SU-DHL-6 (cell line): Measurements from ENCODE around the gene APBB2.

Experiments
- H2AFZ ChIP-seq: fragments of 200-600 bp; sonication (generic); 2 replicates; pipeline ENCODE4 v1.6.1; 2014; ENCODE audit warnings: low read depth, mild to moderate bottlenecking, moderate library complexity, mixed read lengths, antibody characterized with exemption, low read length; ENCODE audit not compliant: severe bottlenecking
- H3F3A ChIP-seq: fragments of 200-600 bp; shearing (Covaris generic); 2 replicates; pipeline ENCODE4 v1.6.0; 2016; ENCODE audit warnings: antibody characterized with exemption, mild to moderate bottlenecking; ENCODE audit not compliant: insufficient read depth
- H3K27ac ChIP-seq: fragments of 200-600 bp; sonication (generic); 2 replicates; pipeline ENCODE4 v1.5.1; 2016; ENCODE audit warnings: low read depth, mild to moderate bottlenecking, low read length, moderate library complexity, mixed read lengths
- H3K27me3 ChIP-seq: fragments of 200-600 bp; sonication (generic), shearing (Covaris generic); 2 replicates; pipeline ENCODE4 v1.6.0; 2014; ENCODE audit warnings: mild to moderate bottlenecking, low read length
- H3K36me3 ChIP-seq: fragments of 200-600 bp; sonication (generic); 2 replicates; pipeline ENCODE4 v1.6.1; 2014; ENCODE audit warnings: mild to moderate bottlenecking, low read length, mixed read lengths
- H3K4me2 ChIP-seq: fragments of 300-600, 200-600 bp; shearing (Covaris generic), sonication (generic); 2 replicates; pipeline ENCODE4 v1.6.0; 2014; ENCODE audit warnings: low read length, low read depth, mild to moderate bottlenecking; ENCODE audit not compliant: poor library complexity, severe bottlenecking
- H3K4me3 ChIP-seq: fragments of 200-600 bp; sonication (generic); 2 replicates; pipeline ENCODE4 v1.5.1; 2014; ENCODE audit warnings: antibody characterized with exemption, low read length, mild to moderate bottlenecking, mixed read lengths; ENCODE audit not compliant: insufficient read depth, poor library complexity, severe bottlenecking
- H3K79me2 ChIP-seq: fragments of 200-600 bp; sonication (generic); 2 replicates; pipeline ENCODE4 v1.6.1; 2014; ENCODE audit warnings: mild to moderate bottlenecking, low read length, moderate library complexity; ENCODE audit not compliant: insufficient read depth
- H3K9ac ChIP-seq: fragments of 200-600 bp; sonication (generic); 2 replicates; pipeline ENCODE4 v1.7.0; 2014; ENCODE audit warnings: mild to moderate bottlenecking, low read length
- H3K9me2 ChIP-seq: fragments of 200-600 bp; sonication (generic); replicated peaks from 2 replicates; pipeline ENCODE4 v1.6.1; 2014; ENCODE audit warnings: low read length; ENCODE audit not compliant: insufficient read depth
- H3K9me3 ChIP-seq: fragments of 200-600 bp; sonication (generic); 2 replicates; pipeline ENCODE4 v1.6.1; 2014; ENCODE audit warnings: low read length, mixed read lengths; ENCODE audit not compliant: insufficient read depth
- H4K20me1 ChIP-seq: fragments of 200-600 bp; sonication (generic); 2 replicates; pipeline ENCODE4 v1.6.1; 2014; ENCODE audit warnings: low read depth, mild to moderate bottlenecking, antibody characterized with exemption, low read length, moderate library complexity, mixed read lengths
- EZH2phosphoT487 ChIP-seq: fragments of 200-600 bp; sonication (generic), shearing (Covaris generic); conservative IDR thresholded peaks from 2 replicates; pipeline ENCODE4 v1.6.1; 2018; ENCODE audit warnings: mild to moderate bottlenecking, antibody characterized with exemption, low read length, moderate library complexity, mixed read lengths
- TF ChIP-seq, protein P1 (sequence below): fragments of 200-600 bp; sonication (generic); IDR thresholded peaks from one replicate; pipeline ENCODE4 v1.5.1; 2017; ENCODE audit warnings: antibody characterized with exemption, mild to moderate bottlenecking, low read length, moderate library complexity; ENCODE audit not compliant: insufficient read depth, poor library complexity, severe bottlenecking

APBB2 gene

DNA sequence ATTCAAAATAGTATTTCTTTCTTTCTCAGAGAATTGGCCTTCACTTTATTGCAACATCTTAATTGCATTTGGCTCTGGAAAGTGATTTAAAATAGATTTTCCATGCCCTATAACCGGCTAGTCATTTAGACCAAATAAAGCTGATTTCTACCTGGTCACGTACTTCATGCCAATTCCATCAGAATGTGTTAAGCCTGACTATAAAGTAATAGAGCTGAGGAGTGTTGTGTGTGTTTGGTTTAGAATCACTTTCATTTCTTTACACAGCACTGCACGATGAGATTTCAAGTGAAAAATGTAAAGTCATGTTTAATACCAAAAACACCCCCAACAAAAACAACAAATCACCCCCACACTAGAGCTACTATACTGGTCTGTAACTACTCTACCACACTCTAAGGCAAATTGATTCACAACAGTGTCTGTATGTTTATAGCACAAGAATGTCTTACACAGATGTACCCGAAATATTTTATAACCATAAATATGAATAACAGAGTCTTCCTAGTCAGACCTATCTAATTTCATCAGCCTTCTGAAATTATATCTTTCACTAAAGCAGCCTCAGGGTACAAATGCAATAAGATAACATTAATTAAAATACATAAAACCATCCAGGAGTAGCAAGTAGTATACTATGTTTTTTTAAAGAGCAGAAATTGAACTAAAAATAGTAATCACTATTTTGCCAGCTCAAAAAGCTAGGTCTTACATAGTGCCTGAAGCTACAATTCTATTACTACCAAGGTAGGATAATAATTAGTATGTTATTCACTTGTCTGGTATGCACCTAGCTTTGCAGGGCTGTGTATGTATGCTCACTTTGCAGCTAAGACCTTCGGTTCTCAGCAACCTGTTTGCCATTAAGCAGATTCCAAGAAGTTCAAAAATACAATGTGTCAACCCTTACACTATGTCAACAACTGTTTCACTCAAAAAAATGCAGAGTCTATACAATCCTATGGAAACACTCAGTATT, 28.4 kb downstream of the APBB2 start:
- no peak overlapping the region for H2AFZ ChIP-seq
- no peak overlapping the region for H3K27ac ChIP-seq
- no peaks in the 10 kb centered on the region for H3K9me3 ChIP-seq
- no peak for TF ChIP-seq EZH2phosphoT487
- TF ChIP-seq, protein P1, sequence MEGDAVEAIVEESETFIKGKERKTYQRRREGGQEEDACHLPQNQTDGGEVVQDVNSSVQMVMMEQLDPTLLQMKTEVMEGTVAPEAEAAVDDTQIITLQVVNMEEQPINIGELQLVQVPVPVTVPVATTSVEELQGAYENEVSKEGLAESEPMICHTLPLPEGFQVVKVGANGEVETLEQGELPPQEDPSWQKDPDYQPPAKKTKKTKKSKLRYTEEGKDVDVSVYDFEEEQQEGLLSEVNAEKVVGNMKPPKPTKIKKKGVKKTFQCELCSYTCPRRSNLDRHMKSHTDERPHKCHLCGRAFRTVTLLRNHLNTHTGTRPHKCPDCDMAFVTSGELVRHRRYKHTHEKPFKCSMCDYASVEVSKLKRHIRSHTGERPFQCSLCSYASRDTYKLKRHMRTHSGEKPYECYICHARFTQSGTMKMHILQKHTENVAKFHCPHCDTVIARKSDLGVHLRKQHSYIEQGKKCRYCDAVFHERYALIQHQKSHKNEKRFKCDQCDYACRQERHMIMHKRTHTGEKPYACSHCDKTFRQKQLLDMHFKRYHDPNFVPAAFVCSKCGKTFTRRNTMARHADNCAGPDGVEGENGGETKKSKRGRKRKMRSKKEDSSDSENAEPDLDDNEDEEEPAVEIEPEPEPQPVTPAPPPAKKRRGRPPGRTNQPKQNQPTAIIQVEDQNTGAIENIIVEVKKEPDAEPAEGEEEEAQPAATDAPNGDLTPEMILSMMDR, result no peak
- no peak overlapping the region for H3K4me3 ChIP-seq
- H3K9ac ChIP-seq, result no peak overlapping the region
- H3F3A ChIP-seq, result no peaks in the 10 kb centered on the region
- no peaks in the 10 kb centered on the region for H3K9me2 ChIP-seq
- no peak overlapping the region for H3K4me2 ChIP-seq
- no peaks in the 10 kb centered on the region for H3K36me3 ChIP-seq
- peaks cover 92% of the 10 kb centered on the region for H3K79me2 ChIP-seq
- H3K27me3 ChIP-seq, result no peaks in the 10 kb centered on the region
- peaks cover 18% of the 10 kb centered on the region; the same call in 1 of the 2 replicates for H4K20me1 ChIP-seq

DNA sequence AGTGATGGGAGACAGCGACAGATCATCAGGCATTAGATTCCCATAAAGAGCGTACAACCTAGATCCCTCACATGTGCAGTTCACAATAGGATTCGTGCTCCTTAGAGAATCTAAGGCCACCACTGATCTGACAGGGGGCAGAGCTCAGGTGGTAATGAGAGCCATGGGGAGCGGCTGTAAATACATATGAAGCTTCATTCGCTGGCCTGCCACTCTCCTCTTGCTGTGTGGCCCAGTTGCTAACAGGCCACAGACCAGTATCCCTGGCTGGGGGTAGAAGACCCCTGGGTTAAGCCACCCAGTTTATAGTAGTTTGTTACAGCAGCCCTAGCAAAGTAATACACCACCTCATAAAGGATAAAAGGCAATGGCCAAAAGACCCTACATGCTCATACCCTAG, 30.3 kb downstream of the APBB2 start:
- Histone ChIP-seq H3K4me3 (no peak overlapping the region), H3K9me2 (no peaks in the 10 kb centered on the region), H3K36me3 (no peaks in the 10 kb centered on the region), H3K9ac (no peak overlapping the region), H3K79me2 (peaks cover 91% of the 10 kb centered on the region), H3K4me2 (no peak overlapping the region), H3K27me3 (no peaks in the 10 kb centered on the region), H3K27ac (no peak overlapping the region), H3F3A (no peaks in the 10 kb centered on the region), H4K20me1 (peaks cover 23% of the 10 kb centered on the region; the same call in 1 of the 2 replicates), H3K9me3 (no peaks in the 10 kb centered on the region), H2AFZ (no peak overlapping the region)
- TF ChIP-seq, protein P1, result no peak
- TF ChIP-seq EZH2phosphoT487, result no peak

DNA sequence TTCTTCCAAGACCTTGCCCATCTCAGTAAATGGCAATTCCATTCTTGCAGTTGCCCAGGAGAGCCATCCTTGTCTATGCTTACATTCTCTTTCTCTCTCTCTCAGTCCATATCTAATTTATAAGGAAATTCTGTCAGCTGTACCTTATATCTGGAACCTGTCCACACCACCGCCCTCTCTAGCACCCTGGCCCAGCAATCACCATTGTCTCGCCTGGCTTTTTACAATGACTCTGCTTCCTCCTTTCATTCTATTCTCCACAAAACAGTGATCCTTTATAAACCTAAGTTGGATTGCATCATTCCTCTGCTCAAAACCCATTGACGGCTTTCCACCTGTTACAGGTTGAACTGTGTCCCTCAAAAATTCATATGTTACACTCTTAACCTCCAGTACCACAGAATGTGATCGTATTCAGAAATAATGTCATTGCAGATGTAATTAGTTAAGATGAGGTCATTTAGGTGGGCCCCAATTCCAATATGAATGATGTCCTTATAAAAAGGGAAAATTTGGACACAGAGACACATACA, 31.3 kb downstream of the APBB2 start:
- no peaks in the 10 kb centered on the region for H3K9me3 ChIP-seq
- H3K79me2 ChIP-seq, result peaks cover 91% of the 10 kb centered on the region
- no peaks in the 10 kb centered on the region for H3F3A ChIP-seq
- no peaks in the 10 kb centered on the region for H3K9me2 ChIP-seq
- no peak overlapping the region for H3K4me3 ChIP-seq
- TF ChIP-seq, protein P1, result no peak
- no peak for TF ChIP-seq EZH2phosphoT487
- H3K27me3 ChIP-seq, result no peaks in the 10 kb centered on the region
- H3K36me3 ChIP-seq, result no peaks in the 10 kb centered on the region
- H2AFZ ChIP-seq, result no peak overlapping the region
- H4K20me1 ChIP-seq, result peaks cover 23% of the 10 kb centered on the region; the same call in 1 of the 2 replicates
- no peak overlapping the region for H3K27ac ChIP-seq
- no peak overlapping the region for H3K9ac ChIP-seq
- H3K4me2 ChIP-seq, result no peak overlapping the region
